HG03460 (cell line): Measurements from ENCODE around the gene IL3RA.

ENCODE experiments used
- ATAC-seq: cut with Tn5 transposase; IDR thresholded peaks from one replicate; pipeline ENCODE4 v1.9.1; 2021; ENCODE audit not compliant: unreplicated experiment

Gene IL3RA

DNA sequence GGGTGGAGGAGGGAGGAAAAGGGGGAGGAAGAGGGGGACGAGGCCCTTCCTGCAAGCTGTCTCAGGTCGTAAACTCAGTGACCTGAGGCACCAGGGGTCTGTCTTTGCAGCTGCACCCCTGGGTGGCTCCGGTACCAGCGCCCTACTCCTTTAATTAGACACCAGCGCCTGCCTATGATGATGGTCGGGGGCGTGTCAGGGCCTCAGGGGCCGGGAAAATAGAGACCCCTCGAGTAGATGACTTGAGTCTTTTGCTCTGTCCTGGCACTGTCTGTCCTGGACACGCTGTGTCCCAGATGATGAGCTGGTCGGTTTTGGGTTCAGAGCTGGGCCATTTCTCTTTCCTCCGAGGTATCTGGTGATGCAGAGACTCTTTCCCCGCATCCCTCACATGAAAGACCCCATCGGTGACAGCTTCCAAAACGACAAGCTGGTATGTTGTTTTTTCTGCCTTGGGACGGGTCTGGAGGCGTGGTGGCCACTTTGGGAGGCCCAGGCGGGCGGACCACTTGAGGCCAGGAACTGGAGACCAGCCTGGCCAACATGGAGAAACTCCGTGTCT lies 44.2 kb downstream of the IL3RA start:
- ATAC-seq, result no peak

DNA sequence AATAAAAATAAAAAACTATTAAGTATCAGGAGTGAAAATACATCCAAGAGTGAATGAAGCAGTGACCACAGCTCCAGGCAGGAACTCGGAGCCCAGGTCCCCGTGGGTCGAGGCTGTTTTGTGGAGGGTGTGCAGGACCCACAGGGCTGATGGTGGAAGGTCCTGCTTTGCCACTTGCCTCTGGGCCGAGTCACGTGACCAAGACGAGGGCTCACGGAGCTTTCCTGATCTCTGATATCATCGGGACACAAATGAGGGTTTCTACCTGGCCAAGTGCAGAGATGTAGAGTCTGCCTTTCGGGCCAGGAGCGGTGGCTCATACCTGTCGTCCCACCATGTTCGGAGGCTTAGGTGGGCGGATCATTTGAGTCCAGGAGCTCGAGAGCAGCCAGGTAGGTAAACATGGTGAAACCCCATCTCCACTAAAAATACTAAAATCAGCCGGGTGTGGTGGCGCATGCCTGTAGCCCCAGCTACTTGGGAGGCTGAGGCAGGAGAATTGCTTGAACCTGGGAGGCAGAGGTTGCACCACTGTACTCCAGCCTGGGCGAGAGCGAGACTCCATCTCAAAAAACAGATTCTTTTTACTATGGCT lies 48.2 kb downstream of the IL3RA start:
- no peak for ATAC-seq

DNA sequence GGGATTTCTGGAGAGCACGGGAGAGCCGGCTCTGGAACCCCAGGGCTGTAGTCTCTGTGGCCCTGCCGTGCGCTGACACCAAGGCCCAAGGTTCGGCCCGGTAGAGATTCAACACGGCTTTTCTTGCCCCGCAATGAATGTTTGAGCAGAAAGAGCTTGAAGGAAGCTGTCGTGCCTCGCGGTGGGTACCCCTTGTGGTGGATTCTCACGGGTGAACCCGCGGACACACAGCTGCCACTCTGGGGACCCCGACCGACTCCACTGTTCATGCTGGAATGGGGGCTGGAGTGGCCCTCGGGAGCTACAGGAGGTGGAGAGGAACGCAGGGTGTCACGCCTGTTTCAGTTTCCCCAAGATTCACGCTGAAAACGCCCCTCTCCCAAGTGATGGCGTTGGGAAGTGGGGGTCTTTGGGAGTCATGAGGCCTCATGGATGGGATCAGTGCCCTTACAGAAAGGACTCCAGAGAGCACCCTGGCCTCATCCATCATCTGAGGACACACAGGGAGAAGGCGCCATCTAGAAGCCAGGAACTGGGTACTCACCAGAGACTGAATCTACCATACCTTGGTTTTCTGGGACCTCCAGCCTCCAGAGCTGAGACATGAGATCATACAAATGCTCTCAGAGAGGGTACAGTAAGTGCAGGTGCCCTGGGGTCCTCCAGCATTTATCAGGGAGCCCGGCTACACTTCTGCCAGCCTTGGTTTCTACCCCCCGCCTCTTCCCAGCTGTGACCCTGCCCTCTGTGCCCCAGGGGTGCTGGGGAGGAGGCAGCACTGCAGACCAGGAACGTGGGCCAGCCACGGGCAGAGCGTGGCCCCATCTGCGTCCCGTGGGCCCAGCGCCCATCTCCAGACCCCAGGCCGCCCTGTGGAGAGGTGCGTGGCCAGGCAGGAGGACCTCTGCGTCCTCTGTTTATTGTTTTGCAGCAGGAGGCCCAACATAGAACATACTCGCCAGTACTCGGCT lies 49.0 kb downstream of the IL3RA start:
- no peak for ATAC-seq

DNA sequence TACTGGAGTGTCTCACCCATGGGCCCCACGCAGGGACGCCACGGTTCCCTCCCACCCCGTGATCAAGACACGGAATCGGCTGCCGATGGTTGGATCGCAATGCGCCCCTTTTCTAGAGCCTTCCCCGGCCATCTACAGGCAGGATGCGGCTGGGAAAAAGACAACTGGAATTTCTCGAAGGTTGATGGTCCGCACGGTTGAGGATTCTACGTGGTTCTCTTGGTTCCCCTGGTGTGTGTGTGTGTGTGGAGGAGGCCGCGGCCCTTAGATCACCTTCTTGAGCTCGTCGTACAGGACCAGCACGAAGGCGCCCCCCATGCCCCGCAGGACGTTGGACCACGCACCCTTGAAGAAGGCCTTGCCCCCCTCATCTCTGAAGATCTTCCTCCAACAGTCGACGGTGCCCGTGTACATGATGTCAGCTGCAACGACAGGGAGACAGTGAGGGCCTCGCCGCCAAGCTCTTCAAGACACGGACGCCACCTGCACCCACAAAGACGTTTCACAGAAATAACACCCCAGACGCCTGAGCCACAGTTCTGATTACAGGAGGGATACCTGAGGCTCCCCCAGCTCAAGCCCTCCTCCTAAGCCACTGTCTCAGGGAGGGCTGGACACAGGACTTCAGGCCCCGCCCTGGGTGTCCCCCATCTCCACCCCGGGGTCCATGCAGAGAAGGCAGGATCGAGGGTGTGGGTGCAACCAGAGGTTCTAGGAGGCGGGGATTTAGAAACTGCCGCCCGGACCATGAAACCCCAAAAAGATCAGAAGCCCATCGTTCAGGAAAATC lies 49.9 kb downstream of the IL3RA start:
- ATAC-seq, result no peak

DNA sequence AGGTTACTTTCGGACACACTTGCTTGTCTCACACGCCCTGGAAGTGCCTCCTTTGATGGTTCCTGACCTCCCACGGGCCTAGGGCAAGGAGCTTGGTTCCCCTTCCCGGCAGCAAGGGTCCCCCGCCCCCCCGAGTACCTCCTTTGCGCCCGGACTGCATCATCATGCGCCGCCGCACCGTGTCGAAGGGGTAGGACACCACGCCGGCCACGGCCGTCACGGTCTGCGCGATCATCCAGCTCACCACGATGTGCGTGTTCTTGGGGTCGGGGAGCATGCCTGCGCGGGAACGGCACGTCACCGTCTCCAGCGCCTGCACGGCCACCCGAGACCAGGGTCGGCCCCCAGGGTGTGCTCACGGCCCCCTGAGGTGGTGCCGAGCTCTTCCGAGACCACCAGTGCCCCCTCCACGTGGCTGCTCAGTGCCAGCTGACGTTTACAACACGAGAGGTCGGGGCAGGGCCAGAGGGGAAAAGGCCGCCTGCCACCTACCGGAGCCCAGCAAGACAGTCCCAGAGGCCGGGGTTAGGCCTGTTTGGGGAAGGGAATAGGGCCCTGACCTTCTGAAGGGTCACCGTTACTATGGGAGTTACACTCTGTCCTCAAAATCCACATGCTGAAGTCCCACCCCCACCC lies 50.7 kb downstream of the IL3RA start:
- no peak for ATAC-seq

DNA sequence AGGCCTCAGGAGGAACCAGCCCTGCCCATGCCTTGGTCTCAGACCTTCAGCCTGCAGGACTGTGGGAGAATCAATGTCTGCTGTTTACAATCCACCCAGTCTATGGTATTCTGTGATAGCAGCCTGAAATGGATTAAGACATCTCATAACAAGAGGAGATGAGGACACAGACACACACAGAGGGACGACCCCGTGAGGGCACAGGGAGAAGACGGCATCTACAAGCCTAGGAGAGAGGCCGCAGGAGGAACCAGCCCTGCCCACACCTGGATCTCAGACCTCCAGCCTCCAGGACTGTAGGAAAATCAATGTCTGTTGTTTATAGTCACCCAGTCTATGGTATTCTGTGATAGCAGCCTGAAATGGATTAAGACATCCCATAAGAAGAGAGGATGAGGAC lies 52.1 kb downstream of the IL3RA start:
- ATAC-seq, result no peak

DNA sequence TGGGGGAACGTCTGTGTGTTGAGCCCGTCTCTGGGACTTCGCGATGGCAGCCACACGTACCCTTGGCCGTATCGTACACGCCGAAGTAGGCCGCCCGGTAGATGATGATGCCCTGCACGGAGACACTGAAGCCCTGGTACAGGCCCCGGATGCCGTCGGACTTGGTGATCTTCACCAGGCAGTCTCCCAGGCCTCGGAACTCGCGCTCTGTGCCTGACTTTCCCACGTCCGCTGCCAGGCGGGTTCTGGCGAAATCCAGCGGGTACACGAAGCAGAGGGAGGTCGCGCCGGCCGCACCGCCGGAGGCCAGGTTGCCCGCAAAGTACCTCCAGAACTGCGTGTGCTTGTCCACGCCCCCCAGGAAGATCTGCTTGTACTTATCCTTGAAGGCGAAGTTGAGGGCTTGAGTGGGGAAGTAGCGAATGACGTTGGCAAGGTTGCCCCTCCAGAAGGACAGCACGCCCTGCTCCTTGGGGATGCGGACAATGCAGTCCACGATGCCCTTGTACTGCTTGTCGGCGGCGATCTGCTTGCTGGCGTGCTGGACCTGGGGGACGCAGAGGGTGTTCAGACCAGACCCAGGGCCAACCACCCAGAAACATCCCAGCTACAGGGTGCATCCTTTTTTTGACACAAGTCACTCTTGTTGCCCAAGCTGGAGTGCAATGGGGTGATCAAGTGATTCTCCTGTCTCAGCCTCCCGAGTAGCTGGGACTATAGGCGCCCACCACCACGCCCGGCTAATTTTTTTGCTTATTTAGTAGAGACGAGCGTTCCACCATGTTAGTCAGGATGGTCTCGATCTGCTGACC lies 52.8 kb downstream of the IL3RA start:
- ATAC-seq, result no peak

DNA sequence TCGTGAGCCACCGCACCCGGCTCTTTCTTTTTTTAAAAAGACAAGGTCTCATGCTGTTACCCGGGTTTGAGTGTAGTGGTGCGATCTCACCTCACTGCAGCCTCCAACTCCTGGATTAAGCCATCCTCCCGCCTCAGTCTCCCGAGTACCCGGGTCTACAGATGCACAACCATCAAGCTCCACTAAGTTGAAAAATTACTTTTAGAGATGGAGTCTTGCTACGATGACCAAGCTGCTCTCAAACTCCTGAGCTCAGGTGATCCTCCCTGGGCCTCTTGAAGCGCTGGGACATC lies 53.4 kb downstream of the IL3RA start:
- ATAC-seq, result no peak

DNA sequence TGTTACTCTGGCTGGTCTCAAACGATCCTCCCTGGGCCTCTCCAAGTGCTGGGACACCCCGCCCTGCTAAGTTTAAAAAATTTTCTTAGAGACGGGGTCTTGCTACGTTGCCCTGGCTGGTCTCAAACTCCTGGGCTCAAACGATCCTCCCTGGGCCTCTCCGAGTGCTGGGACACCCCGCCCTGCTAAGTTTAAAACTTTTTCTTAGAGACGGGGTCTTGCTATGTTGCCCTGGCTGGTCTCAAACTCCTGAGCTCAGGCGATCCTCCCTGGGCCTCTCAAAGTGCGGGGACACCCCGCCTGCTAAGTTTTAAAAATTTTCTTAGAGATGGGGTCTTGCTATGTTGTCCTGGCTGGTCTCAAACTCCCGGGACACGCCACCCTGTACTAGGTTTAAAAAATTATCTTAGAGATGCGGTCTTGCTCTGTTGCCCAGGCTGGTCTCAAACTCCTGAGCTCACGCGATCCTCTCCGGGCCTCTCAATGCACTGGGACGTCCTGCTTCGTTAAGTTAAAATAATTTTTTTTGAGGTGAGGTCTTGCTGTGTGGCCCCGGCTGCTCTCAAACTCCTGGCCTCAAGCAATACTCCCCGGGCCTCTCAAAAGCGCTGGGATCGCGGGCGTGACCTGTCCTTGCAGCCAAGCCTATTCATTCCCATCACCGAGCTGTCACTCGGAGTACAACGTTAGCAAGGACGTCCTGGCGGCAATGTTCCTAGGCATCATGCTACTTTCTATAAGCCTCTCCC lies 54.2 kb downstream of the IL3RA start:
- no peak for ATAC-seq

DNA sequence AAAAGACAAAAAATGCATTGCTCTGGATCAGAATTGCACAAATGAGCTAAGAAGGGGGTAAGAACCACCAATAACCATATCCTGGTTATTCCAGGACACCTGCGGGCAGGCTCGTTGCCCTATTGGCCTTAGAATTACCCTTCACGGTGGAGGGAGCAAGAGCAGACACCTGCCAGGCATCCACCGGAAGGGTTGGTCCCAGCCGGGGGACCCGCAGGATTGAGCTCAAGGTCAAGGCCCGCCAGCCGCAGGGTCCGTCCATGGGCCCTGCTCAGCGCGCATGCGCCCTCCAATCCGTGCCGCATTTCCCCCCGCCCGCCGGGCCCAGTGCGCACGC lies 54.8 kb downstream of the IL3RA start:
- no peak for ATAC-seq

DNA sequence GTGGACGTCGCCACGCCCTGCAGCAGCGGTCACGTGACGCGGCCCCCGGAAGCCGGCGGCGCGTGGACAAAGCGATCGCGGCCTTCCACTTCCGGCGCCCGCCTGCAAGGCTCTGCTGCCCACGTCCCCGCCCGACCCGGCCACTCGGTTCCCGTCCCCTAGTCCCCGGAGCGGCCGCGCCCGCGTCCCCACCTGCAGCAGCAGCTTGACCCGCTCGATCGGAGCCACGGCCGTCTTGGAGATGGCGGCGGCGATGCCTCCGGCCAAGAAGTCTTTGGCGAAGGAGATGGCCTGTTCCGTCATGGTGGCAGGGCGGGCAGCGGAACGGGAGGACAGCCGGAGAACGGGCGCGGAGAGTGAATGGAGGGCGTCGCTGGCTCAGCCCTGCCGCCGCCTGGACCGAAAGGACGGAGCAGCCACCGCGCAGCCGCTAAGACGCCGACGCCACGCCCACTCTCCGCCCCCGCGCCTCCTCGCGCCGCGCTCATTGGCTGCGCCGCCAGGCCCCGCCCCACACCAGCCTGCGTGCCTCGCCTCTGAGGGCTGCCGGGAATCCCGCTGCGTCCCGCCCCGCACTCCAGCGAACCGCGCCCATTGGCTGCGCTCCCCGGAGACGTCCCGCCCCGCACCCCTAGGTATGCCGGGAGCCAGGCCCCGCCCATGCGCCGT lies 55.3 kb downstream of the IL3RA start, which contains the start of gene SLC25A6:
TSS of gene SLC25A6 (minus strand) at position 407 of the 669 bp plus-strand sequence. CDS start at position 303, 104 bp downstream.
- ATAC-seq, result peak; percentile 92

DNA sequence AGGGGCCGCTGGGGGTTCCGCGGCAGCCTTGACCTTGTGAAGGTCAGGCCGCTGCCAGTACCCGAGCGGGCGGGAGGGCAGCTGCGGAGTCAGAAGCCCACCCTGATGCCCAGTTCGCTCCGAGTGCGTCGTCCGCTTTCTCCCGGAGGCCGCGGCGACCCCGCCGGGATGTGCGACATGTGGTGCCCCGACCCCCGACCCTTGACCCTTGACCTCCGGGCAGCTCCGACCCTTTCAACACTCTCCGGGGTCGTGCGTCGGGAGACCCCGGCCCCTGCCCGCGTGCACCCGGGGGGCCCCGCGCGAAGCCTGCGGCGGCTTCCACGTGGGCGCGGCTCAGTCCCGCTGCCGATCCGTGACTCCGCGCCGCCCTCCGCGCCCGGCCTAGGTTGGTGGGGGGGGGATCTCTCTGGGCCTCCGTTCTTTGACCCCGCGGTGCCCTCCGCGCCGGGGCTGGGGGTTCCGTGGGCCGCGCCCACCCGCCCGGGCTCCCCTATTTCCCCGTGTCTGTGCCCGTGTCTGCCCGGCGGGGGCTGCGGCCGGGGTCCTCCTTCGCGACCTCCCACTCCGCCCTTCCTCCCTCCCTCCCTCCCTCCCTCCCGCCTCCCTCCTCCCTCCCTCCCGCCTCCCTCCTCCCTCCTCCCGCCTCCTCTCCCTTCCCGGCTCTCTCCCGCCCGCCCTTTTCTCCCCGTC lies 55.9 kb downstream of the IL3RA start:
- ATAC-seq, result peak; percentile 34

DNA sequence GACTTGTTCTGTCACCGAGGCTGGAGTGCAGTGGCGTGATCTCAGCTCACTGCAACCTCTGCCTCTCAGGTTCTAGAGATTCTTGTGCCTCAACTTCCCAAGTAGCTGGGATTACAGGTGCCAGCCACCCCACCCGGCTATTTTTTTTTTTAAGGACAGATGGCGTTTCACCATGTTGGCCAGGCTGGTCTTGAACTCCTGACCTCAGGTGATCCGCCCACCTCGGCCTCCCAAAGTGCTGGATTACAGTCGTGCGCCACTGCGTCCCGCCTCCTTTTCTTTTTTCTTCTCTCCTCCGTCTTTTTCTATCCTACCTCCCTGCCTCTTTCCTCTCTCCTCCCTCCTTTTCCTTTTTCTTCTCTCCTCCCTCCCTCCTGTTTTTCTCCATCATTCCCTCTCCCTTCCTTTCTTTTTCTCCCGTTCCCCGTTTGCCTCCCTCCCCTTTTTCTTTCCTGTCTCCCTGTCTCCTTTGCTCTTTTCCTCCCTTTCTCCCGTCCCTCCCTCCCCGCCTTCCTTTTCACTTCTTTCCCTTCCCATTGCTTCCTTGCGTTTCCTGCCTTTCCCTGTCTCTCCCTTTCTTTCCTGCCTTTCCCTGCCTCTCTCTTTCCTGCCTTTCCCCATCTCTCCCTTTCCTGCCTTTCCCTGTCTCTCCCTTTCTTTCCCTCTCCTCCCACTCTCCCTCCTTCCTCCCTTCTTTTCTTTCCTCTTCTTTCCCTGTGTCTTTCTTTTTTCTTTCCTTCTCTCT lies 57.5 kb downstream of the IL3RA start:
- no peak for ATAC-seq

DNA sequence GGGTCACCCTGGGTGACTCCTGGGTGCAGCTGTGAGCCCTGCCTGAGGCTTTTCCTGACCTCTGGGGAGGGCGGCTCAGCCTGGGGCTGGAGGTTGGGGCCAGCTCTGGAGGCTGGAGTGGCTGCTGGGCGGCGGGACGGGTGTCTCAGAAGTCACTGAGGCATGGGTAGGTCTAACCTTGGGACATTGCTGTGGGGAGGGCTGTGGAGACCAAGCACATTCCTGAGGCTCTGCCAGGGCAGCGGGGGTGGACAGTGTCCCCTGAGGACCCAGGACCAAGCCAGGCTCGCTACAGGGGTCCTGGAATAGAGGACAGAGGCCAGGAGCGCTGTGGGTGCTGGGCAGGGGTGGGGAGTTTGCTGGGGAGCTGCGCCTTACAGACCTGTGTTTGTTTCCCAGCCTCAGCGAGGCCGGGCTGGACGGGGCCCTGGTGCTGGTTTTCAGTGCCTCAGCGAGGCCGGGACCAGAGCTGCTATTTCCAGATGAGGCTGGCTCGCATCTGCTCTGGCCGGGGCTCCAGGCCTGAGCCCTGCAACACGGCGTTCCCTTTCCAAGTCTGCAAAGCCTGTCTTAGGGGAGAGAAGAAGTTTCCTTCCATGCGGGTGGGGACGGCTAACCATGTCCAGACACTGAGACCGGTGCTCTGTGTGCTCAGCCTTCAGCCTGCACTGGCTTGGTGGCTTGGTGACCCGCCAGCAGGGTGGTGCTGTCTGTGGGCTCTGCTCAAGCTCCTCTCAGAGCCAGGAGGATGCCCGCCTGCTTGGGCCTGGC lies 58.3 kb downstream of the IL3RA start:
- no peak for ATAC-seq

DNA sequence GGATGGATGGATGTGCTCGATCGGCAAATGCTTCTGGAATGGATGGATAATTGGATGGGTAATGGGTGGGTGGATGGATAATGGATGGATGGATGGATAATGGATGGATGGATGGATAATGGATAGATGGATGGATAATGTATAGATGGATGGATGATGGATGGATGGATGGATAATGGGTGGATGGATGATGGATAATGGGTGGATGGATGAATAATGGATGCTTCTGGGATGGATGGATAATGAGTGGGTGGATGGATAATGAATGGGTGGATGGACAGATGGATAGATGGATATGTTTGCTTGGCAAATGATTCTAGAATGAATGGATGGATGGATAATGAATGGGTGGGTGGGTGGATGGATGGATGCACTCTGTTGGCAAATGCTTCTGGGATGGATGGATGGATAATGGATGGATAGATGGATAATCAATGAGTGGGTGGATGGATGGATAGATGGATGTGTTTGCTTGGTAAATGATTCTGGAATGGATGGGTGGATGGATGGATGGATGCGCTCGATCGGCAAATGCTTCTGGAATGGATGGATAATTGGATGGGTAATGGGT lies 59.1 kb downstream of the IL3RA start:
- ATAC-seq, result no peak

DNA sequence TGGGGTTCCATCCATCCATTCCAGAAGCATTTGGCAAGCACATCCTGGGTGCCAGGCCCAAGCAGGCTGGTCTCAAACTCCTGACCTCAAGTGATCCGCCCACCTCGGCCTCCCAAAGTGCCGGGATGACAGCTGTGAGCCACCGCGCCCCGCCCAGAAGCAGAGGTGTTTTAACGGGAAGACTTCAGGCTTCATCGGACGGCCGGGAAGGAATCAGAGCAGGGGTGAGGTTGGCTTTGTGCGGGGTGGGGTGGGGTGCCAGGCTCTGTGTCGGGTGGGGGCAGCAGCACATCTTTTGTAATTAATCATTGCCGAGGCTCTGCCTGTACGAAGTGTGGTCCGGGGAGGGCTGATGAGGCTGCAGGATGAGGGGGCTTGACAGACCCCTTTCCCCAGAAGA lies 60.4 kb downstream of the IL3RA start:
- ATAC-seq, result no peak
